ENCODE measurements around the gene TUSC1. TPM values are rescaled to one million over a fixed set of nuclear protein-coding genes. Genes with fewer than 3 reads are reported as not detected.
"Not testable (repeated sequence)": the region's sequence is repeated elsewhere in the genome, so short reads cannot be mapped to it uniquely, and the experiment has no call there.

Gene TUSC1
- total RNA-seq (2014; rRNA removed; shearing (Covaris generic); ENCODE audit: low replicate concordance): 3.2 and 14.7 TPM in 2 replicates

DNA sequence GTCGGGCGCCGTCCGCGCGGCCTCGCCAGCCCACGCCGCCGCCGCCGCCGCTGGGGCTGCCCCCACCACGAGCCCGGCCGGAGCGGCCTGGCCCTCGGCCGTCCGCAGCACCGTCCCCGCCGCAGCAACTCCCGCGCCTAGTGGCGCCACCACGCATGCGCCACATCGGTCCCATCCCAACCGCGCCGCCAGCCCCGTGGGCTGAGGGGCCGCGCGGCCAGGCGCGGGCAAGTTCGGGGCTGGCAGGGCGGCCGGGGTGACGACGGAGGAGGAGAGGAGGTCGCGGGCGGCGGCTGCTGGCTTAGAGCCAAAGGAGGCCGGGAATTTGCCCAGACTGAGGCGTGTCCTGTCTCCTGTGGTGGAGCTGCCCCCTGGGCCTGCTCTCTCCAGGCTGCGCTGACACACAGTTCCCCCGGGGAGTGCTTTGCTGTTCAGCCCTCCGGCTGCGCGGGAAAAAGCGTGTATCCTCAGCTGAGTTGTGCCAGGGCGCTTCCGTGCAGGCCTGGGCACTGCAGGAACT is at the start of gene TUSC1:
Gene TUSC1 (minus strand): TSS at position 298 of the 520 bp plus-strand sequence. CDS start 132 bp downstream, at position 166.
- Histone ChIP-seq H3K9me3 (no peaks in the 10 kb centered on the region), H3K36me3 (no peaks in the 10 kb centered on the region), H3K4me3 (peak within 1 kb of the TSS; percentile 76), H3K27me3 (no peaks in the 10 kb centered on the region)
- DNase-seq: peak; percentile 92

- no peak overlapping the region for H3K4me3 ChIP-seq
Observed at GRCh38 chr9:25726871-25727410, 48.7 kb upstream of the TUSC1 start.

DNA sequence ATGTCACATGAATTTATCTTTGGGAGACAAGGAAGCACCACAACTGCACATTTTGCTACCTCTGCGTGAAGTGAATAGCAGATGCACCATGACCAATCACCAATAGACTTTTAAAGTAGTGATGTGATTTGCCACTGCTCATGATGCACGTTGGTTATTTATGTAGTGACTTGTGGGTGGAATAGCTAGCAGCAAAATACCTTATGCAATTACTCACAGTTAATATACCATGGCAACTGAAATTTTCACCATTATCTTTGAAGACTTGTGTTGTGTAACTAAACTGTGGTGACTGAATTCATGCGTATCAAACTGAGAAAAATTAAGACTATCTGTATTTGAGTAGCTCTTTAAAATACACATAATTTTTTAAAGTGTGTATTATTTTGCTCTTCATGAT is 46.2 kb upstream of the TUSC1 start:
- H3K9me3 ChIP-seq: no peaks in the 10 kb centered on the region
- H3K4me3 ChIP-seq: no peak overlapping the region; the same call in 1 of the 2 replicates
- H3K27me3 ChIP-seq: no peaks in the 10 kb centered on the region
- no peak for DNase-seq
- no peaks in the 10 kb centered on the region for H3K36me3 ChIP-seq

More at GRCh38 chr9:25726871-25727410, 48.7 kb upstream of the TUSC1 start:
- Histone ChIP-seq H3K9me3 (no peaks in the 10 kb centered on the region), H3K36me3 (no peaks in the 10 kb centered on the region), H3K27me3 (no peaks in the 10 kb centered on the region)
- DNase-seq: no peak

GRCh38 chr9:25716220-25716872 is 38.1 kb upstream of the TUSC1 start:
- no peaks in the 10 kb centered on the region for H3K27me3 ChIP-seq
- H3K36me3 ChIP-seq: no peaks in the 10 kb centered on the region
- no peak overlapping the region for H3K4me3 ChIP-seq
- no peaks in the 10 kb centered on the region for H3K9me3 ChIP-seq
- peak; percentile 60 for DNase-seq

DNA sequence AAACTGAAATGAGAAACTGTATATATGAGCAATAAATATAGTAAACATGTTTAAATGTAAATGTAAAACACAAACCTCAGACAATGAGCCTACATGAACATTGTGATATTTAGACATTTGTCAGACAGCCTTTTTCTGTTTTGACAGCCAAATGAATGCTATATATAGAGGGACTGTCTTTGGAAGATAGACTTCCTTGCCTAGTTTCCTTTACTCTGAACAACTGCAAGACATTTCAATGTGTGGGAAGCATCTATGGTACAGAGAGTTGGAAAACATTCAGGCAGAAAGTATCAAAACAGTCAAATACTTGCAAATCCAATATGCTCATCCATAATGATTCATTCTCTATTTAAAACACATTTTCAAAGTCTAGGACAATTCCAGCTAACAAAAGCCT is 31.7 kb upstream of the TUSC1 start:
- Histone ChIP-seq H3K27me3 (no peaks in the 10 kb centered on the region), H3K9me3 (no peaks in the 10 kb centered on the region), H3K4me3 (no peak overlapping the region), H3K36me3 (no peaks in the 10 kb centered on the region)
- no peak for DNase-seq

DNA sequence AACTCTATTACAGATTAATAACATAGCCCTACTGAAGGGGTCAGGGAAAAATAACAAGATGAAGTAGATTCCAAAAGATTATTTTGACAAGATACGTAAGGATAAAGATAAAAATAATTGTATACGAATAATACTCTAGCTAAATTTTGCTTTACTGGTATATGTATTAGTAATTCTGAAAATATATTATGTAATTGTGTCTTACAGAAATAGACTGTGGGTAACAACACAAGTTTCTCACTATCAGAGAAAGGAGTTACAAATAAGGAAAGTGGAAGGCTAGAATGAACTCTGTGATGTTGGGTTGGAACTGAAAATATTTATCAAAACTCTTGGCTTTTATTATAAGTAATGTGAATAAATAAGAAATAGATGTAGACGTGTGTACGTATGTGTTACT is 26.6 kb upstream of the TUSC1 start:
- DNase-seq: no peak
- Histone ChIP-seq H3K27me3 (no peaks in the 10 kb centered on the region), H3K4me3 (no peak overlapping the region), H3K9me3 (no peaks in the 10 kb centered on the region), H3K36me3 (no peaks in the 10 kb centered on the region)

DNA sequence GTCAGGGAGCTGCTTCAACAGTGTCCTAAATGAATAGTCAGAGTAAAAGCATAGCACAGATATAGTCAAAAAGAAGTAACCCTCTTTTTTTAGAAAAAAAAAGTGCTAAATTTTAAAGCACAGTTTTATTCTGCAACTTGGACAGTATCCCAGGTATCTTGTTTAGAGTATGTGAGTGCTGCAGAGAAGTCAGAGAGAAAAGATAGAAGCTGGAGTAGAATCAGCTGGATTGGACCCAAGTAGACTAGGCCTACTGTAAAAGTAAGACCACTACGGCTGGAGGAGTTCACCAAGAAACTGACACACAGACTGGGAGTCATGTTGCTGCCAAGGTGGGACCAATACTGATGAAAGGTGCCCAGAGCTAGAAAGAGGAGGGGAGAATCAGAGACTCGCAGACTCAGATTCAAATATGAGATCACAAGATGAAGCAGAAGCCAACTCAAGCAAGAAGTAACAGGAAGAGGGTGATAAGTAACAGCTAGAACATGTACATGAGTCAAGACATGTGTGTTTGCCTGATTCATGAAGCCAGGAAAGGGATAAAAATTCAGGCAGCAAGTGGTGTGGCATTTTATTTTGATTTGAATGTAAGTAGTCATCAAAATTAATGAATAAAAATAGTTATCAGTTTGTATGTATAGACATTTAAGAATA is 25.6 kb upstream of the TUSC1 start:
- Histone ChIP-seq H3K9me3 (no peaks in the 10 kb centered on the region), H3K36me3 (no peaks in the 10 kb centered on the region), H3K27me3 (no peaks in the 10 kb centered on the region), H3K4me3 (no peak overlapping the region)
- DNase-seq: no peak

GRCh38 chr9:25702536-25702935 is 24.3 kb upstream of the TUSC1 start:
- Histone ChIP-seq H3K27me3 (no peaks in the 10 kb centered on the region), H3K9me3 (no peaks in the 10 kb centered on the region), H3K36me3 (no peaks in the 10 kb centered on the region), H3K4me3 (no peak overlapping the region)
- DNase-seq: no peak

GRCh38 chr9:25700899-25701298 is 22.7 kb upstream of the TUSC1 start:
- not testable (repeated sequence) for H3K4me3 ChIP-seq, DNase-seq, H3K9me3 ChIP-seq, H3K27me3 ChIP-seq, H3K36me3 ChIP-seq

- Histone ChIP-seq H3K27me3 (no peaks in the 10 kb centered on the region), H3K36me3 (no peaks in the 10 kb centered on the region), H3K9me3 (no peaks in the 10 kb centered on the region), H3K4me3 (no peak overlapping the region)
- DNase-seq: no peak
Observed at GRCh38 chr9:25700430-25700829, 22.2 kb upstream of the TUSC1 start.

DNA sequence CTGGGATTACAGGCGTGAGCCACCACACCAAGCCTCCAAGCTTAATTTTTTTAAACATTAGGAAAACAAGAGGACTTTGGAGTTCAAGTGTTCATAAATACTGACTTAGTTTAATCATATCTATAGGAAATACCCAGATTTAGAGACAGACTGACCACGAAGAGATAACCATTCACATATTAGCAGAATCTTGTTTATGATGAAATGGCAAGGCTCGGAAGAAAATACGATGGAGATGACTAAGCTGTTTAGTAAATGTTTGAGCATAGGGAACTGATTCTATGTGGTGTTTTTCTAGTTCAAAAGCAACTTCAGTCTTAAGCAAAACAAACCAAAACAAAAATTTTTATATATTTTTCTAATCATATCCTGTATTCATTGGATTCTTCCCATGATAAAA is 13.5 kb upstream of the TUSC1 start:
- no peaks in the 10 kb centered on the region for H3K27me3 ChIP-seq
- no peaks in the 10 kb centered on the region for H3K36me3 ChIP-seq
- no peak for DNase-seq
- no peak overlapping the region for H3K4me3 ChIP-seq
- no peaks in the 10 kb centered on the region for H3K9me3 ChIP-seq

- Histone ChIP-seq H3K9me3 (no peaks in the 10 kb centered on the region), H3K36me3 (no peaks in the 10 kb centered on the region), H3K27me3 (no peaks in the 10 kb centered on the region), H3K4me3 (no peak overlapping the region)
- no peak for DNase-seq
Observed at GRCh38 chr9:25684321-25684720, 6.1 kb upstream of the TUSC1 start.

- DNase-seq: no peak
- H3K9me3 ChIP-seq: no peaks in the 10 kb centered on the region
- no peaks in the 10 kb centered on the region for H3K36me3 ChIP-seq
- H3K4me3 ChIP-seq: no peak overlapping the region
- H3K27me3 ChIP-seq: no peaks in the 10 kb centered on the region
Observed at GRCh38 chr9:25681266-25681665, 3.0 kb upstream of the TUSC1 start.

DNA sequence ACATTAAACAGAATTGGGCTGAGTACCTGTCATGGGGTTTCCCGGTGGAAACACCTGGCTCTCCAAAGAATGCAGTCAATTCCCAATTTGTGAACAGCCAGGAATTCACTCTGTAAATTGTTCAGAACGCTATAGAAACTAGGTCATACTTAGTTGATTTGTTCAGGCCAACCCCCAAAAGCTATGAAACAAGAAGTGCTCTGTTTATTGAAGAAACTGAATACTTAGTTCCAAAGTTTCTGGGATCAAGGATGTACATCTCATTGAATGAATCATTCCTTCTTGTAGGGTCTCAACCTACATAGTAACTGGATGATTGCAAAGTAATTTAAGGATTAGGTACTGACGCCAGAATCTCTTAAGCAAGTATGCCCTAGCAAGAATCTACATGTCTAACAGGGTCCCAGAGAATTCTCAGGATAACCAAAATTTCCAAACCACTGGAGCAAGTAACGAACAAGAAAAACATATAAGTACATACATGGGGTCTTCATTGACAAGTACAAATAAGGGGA is 659 bp upstream of the TUSC1 start:
- no peak for DNase-seq
- H3K36me3 ChIP-seq: no peaks in the 10 kb centered on the region
- no peaks in the 10 kb centered on the region for H3K9me3 ChIP-seq
- H3K27me3 ChIP-seq: no peaks in the 10 kb centered on the region
- H3K4me3 ChIP-seq: peak overlapping the region; percentile 76

GRCh38 chr9:25677301-25678146 is 720 bp downstream of the TUSC1 start:
- Histone ChIP-seq H3K27me3 (no peaks in the 10 kb centered on the region), H3K4me3 (peak overlapping the region; percentile 76), H3K36me3 (no peaks in the 10 kb centered on the region), H3K9me3 (no peaks in the 10 kb centered on the region)
- peak; percentile 92 for DNase-seq

DNA sequence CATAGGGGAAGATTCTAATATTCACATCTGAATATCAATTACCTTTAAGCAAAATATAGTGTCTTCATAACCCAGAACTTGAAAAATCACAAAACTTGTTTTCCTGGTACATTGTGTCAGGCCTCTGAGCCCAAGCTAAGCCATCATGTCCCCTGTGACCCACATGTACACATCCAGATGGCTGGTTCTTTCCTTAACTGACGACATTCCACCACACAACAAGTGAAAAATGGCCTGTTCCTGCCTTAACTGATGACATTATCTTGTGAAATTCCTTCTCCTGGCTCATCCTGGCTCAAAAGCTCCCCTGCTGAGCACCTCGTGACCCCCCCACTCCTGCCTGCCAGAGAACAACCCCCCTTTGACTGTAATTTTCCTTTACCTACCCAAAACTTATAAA is 2.4 kb downstream of the TUSC1 start:
- H3K9me3 ChIP-seq, DNase-seq, H3K4me3 ChIP-seq, H3K36me3 ChIP-seq, H3K27me3 ChIP-seq: not testable (repeated sequence)

- H3K27me3 ChIP-seq: no peaks in the 10 kb centered on the region
- no peaks in the 10 kb centered on the region for H3K9me3 ChIP-seq
- no peak for DNase-seq
- H3K36me3 ChIP-seq: no peaks in the 10 kb centered on the region
- H3K4me3 ChIP-seq: no peak overlapping the region
Observed at GRCh38 chr9:25658571-25658970, 19.7 kb downstream of the TUSC1 start.

Measured in MG63 (cell line).